Transverse colon (tissue), 3 donors: ENCODE results near the gene GMDS.

Source experiments
- CTCF ChIP-seq, 5 experiments: fragments of 200-600 bp in 3 of 5; fragments of 450-650 bp in 2 of 5; sonication (generic) in 3 of 5; IDR thresholded peaks; 1 replicate in 2 of 5; 2 replicates in 3 of 5; pipeline ENCODE4 v1.5.1; 2016 to 2017; ENCODE audit warnings: antibody characterized with exemption in 5 of 5, inconsistent platforms in 3 of 5, mild to moderate bottlenecking in 2 of 5, moderate library complexity in 1 of 5
- POLR2A ChIP-seq: fragments of 450-650 bp; IDR thresholded peaks from one replicate; pipeline ENCODE4 v1.6.1; 2016; ENCODE audit warnings: antibody characterized with exemption, mild to moderate bottlenecking, moderate library complexity

GRCh38 chr6:1711136-1711535 lies 534.3 kb downstream of the GMDS start:
- TF ChIP-seq CTCF (IDR thresholded peaks at IDR 0.05) = no peak
- no peak for TF ChIP-seq POLR2A
